HCT116 (cell line): ENCODE measurements around the gene TLE4. TPM values are rescaled to one million over a fixed set of nuclear protein-coding genes. Genes with fewer than 3 reads are reported as not detected.

Experiments
- ATAC-seq: fragments of 200-7000 bp; cut with Tn5 transposase; 2 replicates; pipeline ENCODE4 v1.9.1; 2020; ENCODE audit warnings: mild to moderate bottlenecking, moderate library complexity
- BruUV-seq: library from RNA; stranded (reverse); fragments of 400-500 nt; replicated peaks from 2 replicates; lab custom pipeline; 2021; lab: Mats Ljungman, UMichigan
- CTCF ChIA-PET: fragments of 300-600 bp; sonication (Branson Sonifier 250); formaldehyde crosslinking; loops from one replicate; lab custom pipeline; 2021; ENCODE audit warnings: antibody characterized with exemption; lab: Charles Lee
- POLR2A ChIA-PET: fragments of 300-600, 350-600 bp; sonication (Branson Sonifier 250); formaldehyde crosslinking; loops from one replicate; lab custom pipeline; 2021; ENCODE audit warnings: antibody characterized with exemption; lab: Charles Lee
- RAD21 ChIA-PET, 2 experiments: fragments of 300-600 bp; sonication (Branson Sonifier 250); formaldehyde crosslinking; loops; one replicate each; lab custom pipeline; 2023; ENCODE audit warnings: low total read pairs in 2 of 2; ENCODE audit not compliant: uncharacterized antibody in 2 of 2, unreplicated experiment in 2 of 2, low non-redundant PET in 1 of 2; lab: Charles Lee
- DNase-seq: peaks from one replicate; pipeline ENCODE4 v3.0.0-alpha.2; 2010; ENCODE audit warnings: low read depth, low spot score
- H2AFZ ChIP-seq: fragments of 200-600 bp; shearing (Covaris generic), sonication (generic); 2 replicates; pipeline ENCODE4 v1.6.1; 2017; ENCODE audit warnings: low read depth, mixed run types, mixed read lengths, antibody characterized with exemption, low read length; ENCODE audit not compliant: poor library complexity, severe bottlenecking
- H3K27ac ChIP-seq: 2 replicates; pipeline ENCODE4 v1.5.1; 2012; ENCODE audit warnings: low read depth, low read length
- H3K27me3 ChIP-seq: fragments of 200-600 bp; sonication (generic); 2 replicates; pipeline ENCODE4 v1.6.1; 2016; ENCODE audit warnings: mixed run types, low read length, mixed read lengths; ENCODE audit not compliant: insufficient read depth
- H3K36me3 ChIP-seq, 2 experiments: fragments of 200-500 bp in 1 of 2; fragments of 200-600 bp in 1 of 2; sonication (Bioruptor generic) in 1 of 2; sonication (generic) in 1 of 2; 2 replicates each; pipeline versions ENCODE4 v1.5.1 to v1.6.1; 2014 to 2016; ENCODE audit warnings: low read length in 2 of 2, inconsistent platforms in 1 of 2, mixed read lengths in 1 of 2, mixed run types in 1 of 2; ENCODE audit not compliant: insufficient read depth in 2 of 2, control insufficient read depth in 1 of 2
- H3K4me1 ChIP-seq, 2 experiments: fragments of 200-600 bp in 1 of 2; sonication (generic) in 1 of 2; 2 replicates each; pipeline versions ENCODE4 v1.5.1 to v1.6.1; 2012 to 2017; ENCODE audit warnings: low read length in 2 of 2, inconsistent platforms in 1 of 2, mild to moderate bottlenecking in 1 of 2, mixed read lengths in 1 of 2, mixed run types in 1 of 2, moderate library complexity in 1 of 2; ENCODE audit not compliant: insufficient read depth in 2 of 2, control insufficient read depth in 1 of 2
- H3K4me2 ChIP-seq: fragments of 200-600 bp; sonication (generic); 2 replicates; pipeline ENCODE4 v1.6.1; 2017; ENCODE audit warnings: mixed run types, low read length, mixed read lengths
- H3K4me3 ChIP-seq, 2 experiments: fragments of 200-600 bp in 1 of 2; sonication (generic) in 1 of 2; replicated peaks in 1 of 2; 2 replicates each; pipeline ENCODE4 v1.5.1; 2011 to 2016; ENCODE audit warnings: low read length in 2 of 2, control low read depth in 1 of 2, low read depth in 1 of 2, mild to moderate bottlenecking in 1 of 2, mixed read lengths in 1 of 2, mixed run types in 1 of 2
- H3K79me2 ChIP-seq: fragments of 200-600 bp; sonication (generic); 2 replicates; pipeline ENCODE4 v1.6.1; 2017; ENCODE audit warnings: mild to moderate bottlenecking, mixed run types, low read length, moderate library complexity, mixed read lengths; ENCODE audit not compliant: insufficient read depth
- H3K9ac ChIP-seq: fragments of 200-600 bp; sonication (generic); 2 replicates; pipeline ENCODE4 v1.6.1; 2016; ENCODE audit warnings: low read length, mixed read lengths
- H3K9me2 ChIP-seq: fragments of 200-600 bp; sonication (generic), shearing (Covaris generic); 2 replicates; pipeline ENCODE4 v1.6.1; 2017; ENCODE audit warnings: mixed run types, mild to moderate bottlenecking, moderate library complexity; ENCODE audit not compliant: insufficient read depth
- H3K9me3 ChIP-seq, 2 experiments: fragments of 200-500 bp in 1 of 2; fragments of 200-600 bp in 1 of 2; sonication (Bioruptor generic) in 1 of 2; sonication (generic) in 1 of 2; 2 replicates each; pipeline ENCODE4 v1.6.1; 2014 to 2017; ENCODE audit warnings: low read length in 2 of 2, mixed read lengths in 2 of 2, inconsistent platforms in 1 of 2, low read depth in 1 of 2, mild to moderate bottlenecking in 1 of 2, mixed run types in 1 of 2, moderate library complexity in 1 of 2; ENCODE audit not compliant: control insufficient read depth in 1 of 2, insufficient read depth in 1 of 2
- H4K20me1 ChIP-seq: fragments of 200-600 bp; sonication (generic), shearing (Covaris generic); 2 replicates; pipeline ENCODE4 v1.6.1; 2017; ENCODE audit warnings: mixed run types, mild to moderate bottlenecking, moderate library complexity; ENCODE audit not compliant: insufficient read depth
- CBX3 ChIP-seq: IDR thresholded peaks from 2 replicates; pipeline ENCODE4 v1.6.1; 2012; ENCODE audit warnings: low read depth
- CEBPB ChIP-seq: IDR thresholded peaks from 2 replicates; pipeline ENCODE4 v1.6.1; 2012; ENCODE audit warnings: low read depth
- CTCF ChIP-seq, 3 experiments: fragments of 200-600 bp in 1 of 3; sonication (generic) in 1 of 3; IDR thresholded peaks in 2 of 3; conservative IDR thresholded peaks in 1 of 3; 2 replicates each; pipeline ENCODE4 v1.5.1; 2012 to 2017; ENCODE audit warnings: low read depth in 2 of 3, low read length in 2 of 3, antibody characterized with exemption in 1 of 3, borderline replicate concordance in 1 of 3, control low read depth in 1 of 3, mild to moderate bottlenecking in 1 of 3, mixed read lengths in 1 of 3, mixed run types in 1 of 3, moderate library complexity in 1 of 3; ENCODE audit not compliant: insufficient read depth in 1 of 3
- ELF1 ChIP-seq: IDR thresholded peaks from 2 replicates; pipeline ENCODE4 v1.6.1; 2012; ENCODE audit warnings: low read depth, borderline replicate concordance
- EZH2 ChIP-seq: fragments of 200-600 bp; sonication (generic); IDR thresholded peaks from 2 replicates; pipeline ENCODE4 v1.6.1; 2017; ENCODE audit warnings: antibody characterized with exemption, mixed run types
- EZH2phosphoT487 ChIP-seq: fragments of 200-600 bp; IDR thresholded peaks from 2 replicates; pipeline ENCODE4 v1.6.1; 2018; ENCODE audit warnings: antibody characterized with exemption, borderline replicate concordance
- FOSL1 ChIP-seq: IDR thresholded peaks from 2 replicates; pipeline ENCODE4 v1.6.1; 2012; ENCODE audit warnings: low read depth
- JUND ChIP-seq: IDR thresholded peaks from 2 replicates; pipeline ENCODE4 v1.6.1; 2012
- MAX ChIP-seq: IDR thresholded peaks from 2 replicates; pipeline ENCODE4 v1.6.1; 2012
- POLR2A ChIP-seq: IDR thresholded peaks from 2 replicates; pipeline ENCODE4 v1.7.0; 2011; ENCODE audit warnings: borderline replicate concordance; ENCODE audit not compliant: insufficient read depth, insufficient read length; ENCODE audit errors: extremely low read depth
- POLR2AphosphoS5 ChIP-seq: IDR thresholded peaks from 2 replicates; pipeline ENCODE4 v1.6.1; 2011; ENCODE audit warnings: mild to moderate bottlenecking, low read depth, low read length, moderate library complexity
- SIN3A ChIP-seq: IDR thresholded peaks from 2 replicates; pipeline ENCODE4 v1.6.1; 2012; ENCODE audit warnings: low read depth
- SP1 ChIP-seq: IDR thresholded peaks from 2 replicates; pipeline ENCODE4 v1.6.1; 2012; ENCODE audit warnings: low read depth
- SRF ChIP-seq: IDR thresholded peaks from 2 replicates; pipeline ENCODE4 v1.6.1; 2012; ENCODE audit warnings: low read depth
- TCF7L2 ChIP-seq: IDR thresholded peaks from 2 replicates; pipeline ENCODE4 v1.7.0; 2011; ENCODE audit warnings: borderline replicate concordance, inconsistent platforms; ENCODE audit not compliant: insufficient read depth, insufficient read length; ENCODE audit errors: extremely low read depth
- YY1 ChIP-seq: IDR thresholded peaks from 2 replicates; pipeline ENCODE4 v1.6.1; 2011; ENCODE audit warnings: low read length, low read depth, moderate library complexity, mild to moderate bottlenecking; ENCODE audit not compliant: insufficient replicate concordance; ENCODE audit errors: extremely low read depth
- ZBTB33 ChIP-seq: IDR thresholded peaks from 2 replicates; pipeline ENCODE4 v1.6.1; 2011; ENCODE audit warnings: mild to moderate bottlenecking, low read length, moderate library complexity; ENCODE audit not compliant: insufficient replicate concordance; ENCODE audit errors: extremely low read depth
- ZFX ChIP-seq: fragments of 450-650 bp; IDR thresholded peaks from 2 replicates; pipeline ENCODE4 v1.6.1; 2017
- ZNF274 ChIP-seq: fragments of 200-500 bp; sonication (Bioruptor generic); IDR thresholded peaks from 2 replicates; pipeline ENCODE4 v1.6.1; 2014; ENCODE audit warnings: mild to moderate bottlenecking, low read depth, low read length, inconsistent platforms
- intact Hi-C: fragments of 100-400 bp; cut with micrococcal nuclease; formaldehyde crosslinking; loops from 2 replicates; pipeline ENCODE4 v1.10.0; 2022
- total RNA-seq: library from RNA; stranded (reverse); gene quantifications from one replicate; pipeline ENCODE4 v1.2.1, GENCODE V29; 2021; ENCODE audit not compliant: unreplicated experiment
- TF ChIP-seq, protein P1 (sequence below): IDR thresholded peaks from 2 replicates; pipeline ENCODE4 v1.6.1; 2012

Gene TLE4
- total RNA-seq, 1 experiment from 2014 or later: 0.39 TPM

GRCh38 chr9:79574781-79575180 is 3.0 kb downstream of the TLE4 start:
- H3K27ac ChIP-seq: no peak overlapping the region
- no peaks in the 10 kb centered on the region for H4K20me1 ChIP-seq
- RAD21 ChIA-PET: no interaction called here
- intact Hi-C loops: no loop called here
- H3K9me2 ChIP-seq: no peaks in the 10 kb centered on the region
- H3K36me3 ChIP-seq: no peaks in the 10 kb centered on the region
- TF ChIP-seq CBX3: no peak
- no peak for TF ChIP-seq CTCF (IDR thresholded peaks at IDR 0.05 in 2 of 3, conservative IDR thresholded peaks at IDR 0.05 in 1 of 3; ENCODE audit: borderline replicate concordance in 1 of 3, insufficient read depth in 1 of 3, low read depth in 2 of 3, low read length in 2 of 3)
- no peak for TF ChIP-seq MAX
- TF ChIP-seq JUND: no peak
- TF ChIP-seq SIN3A: no peak
- no peak for TF ChIP-seq ELF1
- TF ChIP-seq CEBPB: no peak
- TF ChIP-seq ZNF274: no peak
- TF ChIP-seq EZH2: no peak
- TF ChIP-seq ZBTB33: no peak
- TF ChIP-seq SRF: no peak
- TF ChIP-seq POLR2AphosphoS5: no peak
- TF ChIP-seq, protein P1, sequence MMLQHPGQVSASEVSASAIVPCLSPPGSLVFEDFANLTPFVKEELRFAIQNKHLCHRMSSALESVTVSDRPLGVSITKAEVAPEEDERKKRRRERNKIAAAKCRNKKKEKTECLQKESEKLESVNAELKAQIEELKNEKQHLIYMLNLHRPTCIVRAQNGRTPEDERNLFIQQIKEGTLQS: no peak
- TF ChIP-seq SP1: no peak
- no peak for TF ChIP-seq YY1
- TF ChIP-seq TCF7L2: no peak
- no peak for TF ChIP-seq POLR2A
- TF ChIP-seq FOSL1: no peak
- TF ChIP-seq EZH2phosphoT487: no peak
- TF ChIP-seq ZFX: no peak
- TF ChIP-seq, all 23 proteins: peak for 0
- H3K27me3 ChIP-seq: no peaks in the 10 kb centered on the region
- no peak overlapping the region for H3K4me2 ChIP-seq
- ChIA-PET POLR2A (no interaction called here), CTCF (no interaction called here)
- no peak overlapping the region for H2AFZ ChIP-seq
- peaks cover 0 to 7% of the 10 kb centered on the region in 2 experiments; a peak in 2 of 4 replicates for H3K9me3 ChIP-seq
- no peak overlapping the region for H3K4me3 ChIP-seq
- BruUV-seq: no TSS peak
- no peaks in the 10 kb centered on the region for H3K79me2 ChIP-seq
- no peaks in the 10 kb centered on the region for H3K4me1 ChIP-seq
- ATAC-seq: no peak
- DNase-seq: no peak
- no peak overlapping the region for H3K9ac ChIP-seq
